ENCODE data around the gene PLPP4.

The PLPP4 gene

DNA sequence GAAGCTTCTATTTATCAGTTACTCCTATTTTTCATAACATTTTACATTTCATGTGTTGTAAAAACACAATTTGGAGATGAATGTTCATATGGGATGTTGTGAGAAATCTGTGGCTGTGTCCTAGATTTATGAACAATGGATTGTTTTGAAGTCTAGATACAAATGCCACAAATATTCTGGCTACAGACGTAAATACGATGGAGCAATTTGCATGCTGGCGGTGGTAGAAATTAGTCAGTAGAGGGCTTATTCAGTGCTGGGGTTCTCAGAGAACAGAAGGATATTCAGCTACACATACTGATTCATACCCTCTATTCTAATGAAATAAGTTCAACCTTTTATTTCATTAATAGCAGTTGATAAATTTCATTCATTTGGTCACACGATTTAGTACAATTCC lies 48.8 kb downstream of the PLPP4 start:
- Histone ChIP-seq H3K9ac (ENCODE audit: low read depth, low read length) (no peak overlapping the region), H3K9me3 (ENCODE audit: insufficient read depth, low read length, severe bottlenecking) (no peaks in the 10 kb centered on the region), H3K79me2 (ENCODE audit: insufficient read depth, low read length) (no peaks in the 10 kb centered on the region), H3K4me3 (ENCODE audit: low read depth in 1 of 2, low read length in 2 of 2) (no peak overlapping the region), H2AFZ (ENCODE audit: low read depth, low read length) (no peak overlapping the region), H3K4me1 (ENCODE audit: insufficient read depth, low read length) (no peaks in the 10 kb centered on the region), H3K27ac (ENCODE audit: low read length) (no peak overlapping the region), H4K20me1 (ENCODE audit: insufficient read depth, low read length) (no peaks in the 10 kb centered on the region), H3K27me3 (ENCODE audit: insufficient read depth, low read length, poor library complexity) (no peaks in the 10 kb centered on the region), H3K4me2 (ENCODE audit: insufficient read depth, low read length) (no peak overlapping the region), H3K36me3 (ENCODE audit: insufficient read depth, low read length) (no peaks in the 10 kb centered on the region)
- DNase-seq (no peak), ATAC-seq (ENCODE audit: insufficient read depth, low read depth) (no peak)
- no peak for TF ChIP-seq EZH2 (IDR thresholded peaks at IDR 0.05; ENCODE audit: borderline replicate concordance, low read depth, low read length, severe bottlenecking)
- TF ChIP-seq, protein P1, sequence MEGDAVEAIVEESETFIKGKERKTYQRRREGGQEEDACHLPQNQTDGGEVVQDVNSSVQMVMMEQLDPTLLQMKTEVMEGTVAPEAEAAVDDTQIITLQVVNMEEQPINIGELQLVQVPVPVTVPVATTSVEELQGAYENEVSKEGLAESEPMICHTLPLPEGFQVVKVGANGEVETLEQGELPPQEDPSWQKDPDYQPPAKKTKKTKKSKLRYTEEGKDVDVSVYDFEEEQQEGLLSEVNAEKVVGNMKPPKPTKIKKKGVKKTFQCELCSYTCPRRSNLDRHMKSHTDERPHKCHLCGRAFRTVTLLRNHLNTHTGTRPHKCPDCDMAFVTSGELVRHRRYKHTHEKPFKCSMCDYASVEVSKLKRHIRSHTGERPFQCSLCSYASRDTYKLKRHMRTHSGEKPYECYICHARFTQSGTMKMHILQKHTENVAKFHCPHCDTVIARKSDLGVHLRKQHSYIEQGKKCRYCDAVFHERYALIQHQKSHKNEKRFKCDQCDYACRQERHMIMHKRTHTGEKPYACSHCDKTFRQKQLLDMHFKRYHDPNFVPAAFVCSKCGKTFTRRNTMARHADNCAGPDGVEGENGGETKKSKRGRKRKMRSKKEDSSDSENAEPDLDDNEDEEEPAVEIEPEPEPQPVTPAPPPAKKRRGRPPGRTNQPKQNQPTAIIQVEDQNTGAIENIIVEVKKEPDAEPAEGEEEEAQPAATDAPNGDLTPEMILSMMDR (IDR thresholded peaks at IDR 0.05; ENCODE audit: borderline replicate concordance, extremely low read depth, low read length, poor library complexity, severe bottlenecking): no peak

DNA sequence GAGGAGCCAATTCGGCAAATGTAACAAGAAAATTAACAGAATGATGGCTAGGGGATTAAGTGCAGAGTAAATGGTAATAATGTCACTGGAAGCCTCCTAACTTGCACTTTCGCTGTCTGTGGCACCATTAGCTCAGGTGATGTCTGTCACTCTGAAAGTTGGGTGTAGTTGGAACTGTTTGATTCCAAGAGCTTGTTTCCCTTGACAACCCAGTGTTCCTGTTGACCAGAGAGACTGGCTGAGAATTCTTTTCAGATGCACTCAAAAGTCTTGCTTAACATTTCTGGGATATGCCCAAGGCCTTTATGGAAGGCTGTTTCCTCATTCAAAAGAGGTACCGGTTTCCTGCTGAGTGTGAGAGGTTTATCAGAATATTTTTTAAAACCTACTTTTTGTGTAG lies 49.6 kb downstream of the PLPP4 start:
- Histone ChIP-seq H3K27ac (ENCODE audit: low read length) (no peak overlapping the region), H3K4me2 (ENCODE audit: insufficient read depth, low read length) (no peak overlapping the region), H3K9ac (ENCODE audit: low read depth, low read length) (no peak overlapping the region), H3K27me3 (ENCODE audit: insufficient read depth, low read length, poor library complexity) (no peaks in the 10 kb centered on the region), H3K4me3 (ENCODE audit: low read depth in 1 of 2, low read length in 2 of 2) (no peak overlapping the region), H3K9me3 (ENCODE audit: insufficient read depth, low read length, severe bottlenecking) (no peaks in the 10 kb centered on the region), H3K36me3 (ENCODE audit: insufficient read depth, low read length) (no peaks in the 10 kb centered on the region), H3K79me2 (ENCODE audit: insufficient read depth, low read length) (no peaks in the 10 kb centered on the region), H2AFZ (ENCODE audit: low read depth, low read length) (no peak overlapping the region), H4K20me1 (ENCODE audit: insufficient read depth, low read length) (no peaks in the 10 kb centered on the region), H3K4me1 (ENCODE audit: insufficient read depth, low read length) (no peaks in the 10 kb centered on the region)
- no peak for TF ChIP-seq EZH2 (IDR thresholded peaks at IDR 0.05; ENCODE audit: borderline replicate concordance, low read depth, low read length, severe bottlenecking)
- ATAC-seq (ENCODE audit: insufficient read depth, low read depth): no peak
- no peak for DNase-seq

DNA sequence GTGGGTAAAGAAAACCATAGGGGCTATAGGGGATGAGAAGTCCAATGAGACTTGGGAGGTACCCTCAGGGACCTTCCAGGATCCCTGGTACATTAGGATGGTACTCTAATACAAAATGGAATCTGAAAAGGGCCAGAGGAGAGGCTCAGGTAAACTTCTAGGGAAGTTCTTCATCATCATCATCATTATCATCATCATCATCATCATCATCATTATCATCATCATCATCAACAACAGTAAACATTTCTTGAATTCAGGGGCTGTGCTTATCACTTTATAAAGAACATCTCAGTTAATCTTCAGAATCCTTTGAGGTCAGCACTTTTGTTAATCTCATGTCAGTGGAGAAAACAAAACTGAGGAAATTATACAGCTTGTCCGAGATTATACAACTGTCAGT lies 50.1 kb downstream of the PLPP4 start:
- no peaks in the 10 kb centered on the region for H4K20me1 ChIP-seq (ENCODE audit: insufficient read depth, low read length)
- no peak overlapping the region for H3K4me2 ChIP-seq (ENCODE audit: insufficient read depth, low read length)
- DNase-seq (no peak), ATAC-seq (ENCODE audit: insufficient read depth, low read depth) (no peak)
- H3K27me3 ChIP-seq (ENCODE audit: insufficient read depth, low read length, poor library complexity): no peaks in the 10 kb centered on the region
- no peak overlapping the region for H3K9ac ChIP-seq (ENCODE audit: low read depth, low read length)
- H3K27ac ChIP-seq (ENCODE audit: low read length): no peak overlapping the region
- H3K79me2 ChIP-seq (ENCODE audit: insufficient read depth, low read length): no peaks in the 10 kb centered on the region
- no peaks in the 10 kb centered on the region for H3K36me3 ChIP-seq (ENCODE audit: insufficient read depth, low read length)
- no peak overlapping the region for H2AFZ ChIP-seq (ENCODE audit: low read depth, low read length)
- TF ChIP-seq EZH2 (IDR thresholded peaks at IDR 0.05; ENCODE audit: borderline replicate concordance, low read depth, low read length, severe bottlenecking): no peak
- TF ChIP-seq, protein P1 (IDR thresholded peaks at IDR 0.05; ENCODE audit: borderline replicate concordance, extremely low read depth, low read length, poor library complexity, severe bottlenecking): no peak
- no peak overlapping the region for H3K4me3 ChIP-seq (ENCODE audit: low read depth in 1 of 2, low read length in 2 of 2)
- H3K4me1 ChIP-seq (ENCODE audit: insufficient read depth, low read length): no peaks in the 10 kb centered on the region
- H3K9me3 ChIP-seq (ENCODE audit: insufficient read depth, low read length, severe bottlenecking): no peaks in the 10 kb centered on the region

DNA sequence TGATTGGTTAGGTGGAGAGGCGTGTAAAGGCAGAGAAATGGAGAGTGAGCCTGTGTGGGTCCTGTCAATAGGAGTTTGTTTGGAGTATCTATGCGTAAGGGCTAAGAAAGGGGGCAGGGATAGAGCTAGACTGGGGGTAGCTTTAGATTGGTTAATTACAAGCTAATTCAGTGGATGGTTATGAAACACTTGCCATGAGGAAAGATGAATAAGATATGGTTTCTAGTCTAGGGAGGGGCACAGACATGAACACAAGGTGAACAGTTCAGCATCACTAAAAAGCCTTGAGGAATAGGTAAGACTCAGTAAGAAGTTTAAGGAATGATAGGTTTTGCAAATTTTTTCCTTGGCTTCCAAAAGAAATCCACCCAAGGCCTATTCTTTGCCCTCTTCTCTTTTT lies 50.6 kb downstream of the PLPP4 start:
- no peak overlapping the region for H3K9ac ChIP-seq (ENCODE audit: low read depth, low read length)
- no peak for ATAC-seq (ENCODE audit: insufficient read depth, low read depth)
- H3K4me1 ChIP-seq (ENCODE audit: insufficient read depth, low read length): no peaks in the 10 kb centered on the region
- H3K4me3 ChIP-seq (ENCODE audit: low read depth in 1 of 2, low read length in 2 of 2): no peak overlapping the region
- no peak overlapping the region for H3K27ac ChIP-seq (ENCODE audit: low read length)
- no peak overlapping the region for H2AFZ ChIP-seq (ENCODE audit: low read depth, low read length)
- no peaks in the 10 kb centered on the region for H3K27me3 ChIP-seq (ENCODE audit: insufficient read depth, low read length, poor library complexity)
- H4K20me1 ChIP-seq (ENCODE audit: insufficient read depth, low read length): no peaks in the 10 kb centered on the region
- no peak overlapping the region for H3K4me2 ChIP-seq (ENCODE audit: insufficient read depth, low read length)
- H3K79me2 ChIP-seq (ENCODE audit: insufficient read depth, low read length): no peaks in the 10 kb centered on the region
- H3K9me3 ChIP-seq (ENCODE audit: insufficient read depth, low read length, severe bottlenecking): no peaks in the 10 kb centered on the region
- no peaks in the 10 kb centered on the region for H3K36me3 ChIP-seq (ENCODE audit: insufficient read depth, low read length)
- TF ChIP-seq, protein P1 (IDR thresholded peaks at IDR 0.05; ENCODE audit: borderline replicate concordance, extremely low read depth, low read length, poor library complexity, severe bottlenecking): no peak
- TF ChIP-seq EZH2 (IDR thresholded peaks at IDR 0.05; ENCODE audit: borderline replicate concordance, low read depth, low read length, severe bottlenecking): no peak
- no peak for DNase-seq

Data from DND-41 (cell line).